ENCODE data around the gene DUSP7.
"Not testable (repeated sequence)": the region's sequence is repeated elsewhere in the genome, so short reads cannot be mapped to it uniquely, and the experiment has no call there.

DUSP7 gene

GRCh38 chr3:52049503-52049902 lies 6.9 kb downstream of the DUSP7 start:
- no peak for DNase-seq (ENCODE audit: low read depth in 2 of 2, low spot score in 1 of 2)

- DNase-seq (ENCODE audit: low read depth in 2 of 2, low spot score in 1 of 2) = no peak
Measured at GRCh38 chr3:52047295-52047960, 8.9 kb downstream of the DUSP7 start.

- DNase-seq (ENCODE audit: low read depth in 2 of 2, low spot score in 1 of 2) = no peak
Measured at GRCh38 chr3:52046902-52047239, 9.5 kb downstream of the DUSP7 start.

- DNase-seq (ENCODE audit: low read depth in 2 of 2, low spot score in 1 of 2) = no peak
Measured at GRCh38 chr3:52046186-52046901, 10.0 kb downstream of the DUSP7 start.

GRCh38 chr3:52044869-52045619 lies 11.3 kb downstream of the DUSP7 start:
- DNase-seq (ENCODE audit: low read depth in 2 of 2, low spot score in 1 of 2) = no peak

- DNase-seq (ENCODE audit: low read depth in 2 of 2, low spot score in 1 of 2) = no peak
Measured at GRCh38 chr3:52043750-52044149, 12.6 kb downstream of the DUSP7 start.

- not testable (repeated sequence) for DNase-seq (ENCODE audit: low read depth in 2 of 2, low spot score in 1 of 2)
Measured at GRCh38 chr3:52043039-52043438, 13.3 kb downstream of the DUSP7 start.

GRCh38 chr3:52041118-52041731 lies 15.1 kb downstream of the DUSP7 start:
- DNase-seq (ENCODE audit: low read depth in 2 of 2, low spot score in 1 of 2) = no peak

GRCh38 chr3:52040600-52040999 lies 15.8 kb downstream of the DUSP7 start:
- DNase-seq (ENCODE audit: low read depth in 2 of 2, low spot score in 1 of 2) = no peak

- no peak for DNase-seq (ENCODE audit: low read depth in 2 of 2, low spot score in 1 of 2)
Measured at GRCh38 chr3:52039846-52040245, 16.5 kb downstream of the DUSP7 start.

- no peak for DNase-seq (ENCODE audit: low read depth in 2 of 2, low spot score in 1 of 2)
Measured at GRCh38 chr3:52039426-52039825, 16.9 kb downstream of the DUSP7 start.

- no peak for DNase-seq (ENCODE audit: low read depth in 2 of 2, low spot score in 1 of 2)
Measured at GRCh38 chr3:52038227-52038626, 18.1 kb downstream of the DUSP7 start.

GRCh38 chr3:52037291-52037690 lies 19.1 kb downstream of the DUSP7 start:
- no peak for DNase-seq (ENCODE audit: low read depth in 2 of 2, low spot score in 1 of 2)

GRCh38 chr3:52036829-52037228 lies 19.5 kb downstream of the DUSP7 start:
- no peak for DNase-seq (ENCODE audit: low read depth in 2 of 2, low spot score in 1 of 2)

- no peak for DNase-seq (ENCODE audit: low read depth in 2 of 2, low spot score in 1 of 2)
Measured at GRCh38 chr3:52036222-52036694, 20.1 kb downstream of the DUSP7 start.

GRCh38 chr3:52034651-52035050 lies 21.7 kb downstream of the DUSP7 start:
- DNase-seq (ENCODE audit: low read depth in 2 of 2, low spot score in 1 of 2) = no peak

GRCh38 chr3:52034212-52034611 lies 22.2 kb downstream of the DUSP7 start:
- DNase-seq (ENCODE audit: low read depth in 2 of 2, low spot score in 1 of 2) = no peak

GRCh38 chr3:52033748-52034147 lies 22.6 kb downstream of the DUSP7 start:
- not testable (repeated sequence) for DNase-seq (ENCODE audit: low read depth in 2 of 2, low spot score in 1 of 2)

- DNase-seq (ENCODE audit: low read depth in 2 of 2, low spot score in 1 of 2) = no peak
Measured at GRCh38 chr3:52032702-52033408, 23.5 kb downstream of the DUSP7 start.

- DNase-seq (ENCODE audit: low read depth in 2 of 2, low spot score in 1 of 2) = no peak
Measured at GRCh38 chr3:52031896-52032295, 24.5 kb downstream of the DUSP7 start.

- no peak for DNase-seq (ENCODE audit: low read depth in 2 of 2, low spot score in 1 of 2)
Measured at GRCh38 chr3:52030714-52031310, 25.6 kb downstream of the DUSP7 start.
